Measurements from ENCODE around the gene CALR3. TPM values are rescaled to one million over a fixed set of nuclear protein-coding genes. Genes with fewer than 3 reads are reported as not detected.
"Not testable (repeated sequence)": the region's sequence is repeated elsewhere in the genome, so short reads cannot be mapped to it uniquely, and the experiment has no call there.

The CALR3 gene
- total RNA-seq, 1 donor from 2014 or later: not detected

GRCh38 chr19:16473875-16474392, 22.0 kb downstream of the CALR3 start:
- intact Hi-C loops (cut with DNase I): no loop called here
- no peak for DNase-seq (ENCODE audit: extremely low spot score in 2 of 2)
- Histone ChIP-seq H3K27me3 (no peaks in the 10 kb centered on the region), H3K4me3 (no peak overlapping the region), H3K4me1 (peaks cover 24% of the 10 kb centered on the region), H3K36me3 (no peaks in the 10 kb centered on the region), H3K27ac (no peak overlapping the region), H3K9me3 (no peaks in the 10 kb centered on the region)
- no peak for TF ChIP-seq POLR2AphosphoS5 (IDR thresholded peaks at IDR 0.05; ENCODE audit: insufficient read depth in 1 of 2, low read depth in 1 of 2)
- TF ChIP-seq POLR2A (IDR thresholded peaks at IDR 0.05): no peak
- TF ChIP-seq CTCF (IDR thresholded peaks at IDR 0.05): no peak

DNA sequence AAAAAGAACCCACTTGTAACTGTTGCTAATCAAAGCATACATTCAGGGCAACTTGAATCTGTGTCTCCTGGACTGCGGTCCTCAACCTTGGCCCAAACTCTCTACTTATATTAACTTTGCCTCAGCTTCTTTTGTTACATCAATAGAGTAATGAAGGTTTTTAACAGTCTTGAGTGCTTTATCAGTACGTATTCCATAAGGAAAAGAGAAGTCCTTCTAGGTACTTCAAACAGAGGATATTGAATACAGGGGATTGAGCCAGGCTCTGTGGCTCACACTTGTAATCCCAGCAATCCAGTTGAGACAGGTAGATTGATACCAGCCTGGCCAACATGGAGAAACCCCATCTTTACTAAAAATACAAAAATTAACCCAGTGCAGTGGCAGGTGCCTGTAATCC, 23.0 kb downstream of the CALR3 start:
- no peak overlapping the region for H3K4me3 ChIP-seq
- peaks cover 32% of the 10 kb centered on the region for H3K4me1 ChIP-seq
- no peaks in the 10 kb centered on the region for H3K9me3 ChIP-seq
- DNase-seq (ENCODE audit: extremely low spot score in 2 of 2): no peak
- H3K27me3 ChIP-seq: no peaks in the 10 kb centered on the region
- H3K27ac ChIP-seq: no peak overlapping the region
- TF ChIP-seq CTCF (IDR thresholded peaks at IDR 0.05) (no peak), POLR2A (IDR thresholded peaks at IDR 0.05) (no peak), POLR2AphosphoS5 (IDR thresholded peaks at IDR 0.05; ENCODE audit: insufficient read depth in 1 of 2, low read depth in 1 of 2) (no peak)
- intact Hi-C loops (cut with DNase I): no loop called here
- no peaks in the 10 kb centered on the region for H3K36me3 ChIP-seq

DNA sequence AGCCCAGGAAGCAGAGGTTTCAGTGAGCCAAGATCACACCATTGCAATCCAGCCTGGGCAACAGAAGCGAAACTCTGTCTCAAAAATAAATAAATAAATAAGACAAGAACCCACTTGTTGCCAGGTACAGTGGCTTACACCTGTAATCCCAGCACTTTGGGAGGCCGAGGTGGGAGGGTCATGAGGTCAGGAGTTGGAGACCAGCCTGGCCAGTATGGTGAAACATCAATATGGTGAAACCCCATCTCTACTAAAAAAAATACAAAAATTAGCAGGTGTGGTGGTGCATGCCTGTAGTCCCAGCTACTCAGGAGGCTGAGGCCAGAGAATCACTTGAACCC, 23.4 kb downstream of the CALR3 start:
- DNase-seq (ENCODE audit: extremely low spot score in 2 of 2); H3K36me3 ChIP-seq; intact Hi-C loops (cut with DNase I); H3K9me3 ChIP-seq; H3K27me3 ChIP-seq: not testable (repeated sequence)
- Histone ChIP-seq H3K4me3 (peak overlapping the region; percentile 81 to 88), H3K4me1 (peaks cover 37% of the 10 kb centered on the region), H3K27ac (peak overlapping the region; percentile 91)

GRCh38 chr19:16470911-16471811, 24.8 kb downstream of the CALR3 start:
- Histone ChIP-seq H3K9me3 (no peaks in the 10 kb centered on the region), H3K36me3 (no peaks in the 10 kb centered on the region), H3K4me3 (peak overlapping the region; percentile 81 to 88), H3K27ac (peak overlapping the region; percentile 91), H3K4me1 (peaks cover 37% of the 10 kb centered on the region), H3K27me3 (no peaks in the 10 kb centered on the region)
- intact Hi-C loops (cut with DNase I): no loop called here
- no peak for DNase-seq (ENCODE audit: extremely low spot score in 2 of 2)
- no peak for TF ChIP-seq POLR2A (IDR thresholded peaks at IDR 0.05)
- TF ChIP-seq POLR2AphosphoS5 (IDR thresholded peaks at IDR 0.05; ENCODE audit: insufficient read depth in 1 of 2, low read depth in 1 of 2): peak in 1 of 2 donors; percentile 49

DNA sequence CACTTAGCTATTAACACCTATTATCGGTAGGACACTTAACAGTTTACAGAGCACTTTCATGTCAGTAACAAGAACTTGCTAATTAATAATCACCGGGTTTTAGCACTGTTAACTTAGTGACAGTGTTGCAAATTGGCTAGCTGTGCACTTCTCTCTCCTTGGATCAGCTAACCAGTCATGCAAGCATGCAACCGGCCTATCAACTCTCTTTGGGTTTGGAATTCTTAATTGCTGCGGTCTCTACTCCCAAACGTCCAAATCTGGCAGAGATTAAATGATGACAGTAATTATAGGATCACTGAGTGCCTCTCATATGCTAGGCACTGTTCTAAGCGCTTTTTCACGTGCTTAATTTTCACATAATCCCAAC, 25.4 kb downstream of the CALR3 start:
- TF ChIP-seq POLR2A (IDR thresholded peaks at IDR 0.05): no peak
- TF ChIP-seq POLR2AphosphoS5 (IDR thresholded peaks at IDR 0.05; ENCODE audit: insufficient read depth in 1 of 2, low read depth in 1 of 2): no peak
- TF ChIP-seq CTCF (IDR thresholded peaks at IDR 0.05): no peak
- Histone ChIP-seq H3K36me3 (no peaks in the 10 kb centered on the region), H3K4me1 (peaks cover 43% of the 10 kb centered on the region), H3K4me3 (peak overlapping the region; percentile 81 to 88), H3K9me3 (no peaks in the 10 kb centered on the region), H3K27me3 (no peaks in the 10 kb centered on the region), H3K27ac (peak overlapping the region; percentile 91)
- intact Hi-C loops (cut with DNase I): no loop called here
- DNase-seq (ENCODE audit: extremely low spot score in 2 of 2): no peak

GRCh38 chr19:16467581-16467980, 28.4 kb downstream of the CALR3 start:
- Histone ChIP-seq H3K27ac (no peak overlapping the region), H3K36me3 (no peaks in the 10 kb centered on the region), H3K27me3 (no peaks in the 10 kb centered on the region), H3K4me1 (peaks cover 70% of the 10 kb centered on the region), H3K4me3 (no peak overlapping the region), H3K9me3 (no peaks in the 10 kb centered on the region)
- TF ChIP-seq CTCF (IDR thresholded peaks at IDR 0.05) (no peak), POLR2A (IDR thresholded peaks at IDR 0.05) (no peak), POLR2AphosphoS5 (IDR thresholded peaks at IDR 0.05; ENCODE audit: insufficient read depth in 1 of 2, low read depth in 1 of 2) (no peak)
- intact Hi-C loops (cut with DNase I): no loop called here
- DNase-seq (ENCODE audit: extremely low spot score in 2 of 2): no peak

- H3K4me3 ChIP-seq: not testable (repeated sequence)
- H3K4me1 ChIP-seq: peaks cover 77% of the 10 kb centered on the region
Measured at GRCh38 chr19:16466802-16467427, 29.1 kb downstream of the CALR3 start.

More at GRCh38 chr19:16466802-16467427, 29.1 kb downstream of the CALR3 start:
- intact Hi-C loops (cut with DNase I); H3K27ac ChIP-seq; H3K27me3 ChIP-seq; DNase-seq (ENCODE audit: extremely low spot score in 2 of 2); H3K36me3 ChIP-seq; H3K9me3 ChIP-seq: not testable (repeated sequence)
